Stimulated activated CD4-positive, alpha-beta T cell treated with anti-CD3 and anti-CD28 coated beads, TNF-alpha, amount 100 ng/mL, for 4 hours (primary cell): ENCODE data around the gene TXNRD3.
"Not testable (repeated sequence)": the region's sequence is repeated elsewhere in the genome, so short reads cannot be mapped to it uniquely, and the experiment has no call there.

Experiments used
- DNase-seq, 3 experiments: peaks; one replicate each; pipeline ENCODE4 v3.0.0-alpha.2; 2020; ENCODE audit warnings: low read depth in 3 of 3

TXNRD3 gene

DNA sequence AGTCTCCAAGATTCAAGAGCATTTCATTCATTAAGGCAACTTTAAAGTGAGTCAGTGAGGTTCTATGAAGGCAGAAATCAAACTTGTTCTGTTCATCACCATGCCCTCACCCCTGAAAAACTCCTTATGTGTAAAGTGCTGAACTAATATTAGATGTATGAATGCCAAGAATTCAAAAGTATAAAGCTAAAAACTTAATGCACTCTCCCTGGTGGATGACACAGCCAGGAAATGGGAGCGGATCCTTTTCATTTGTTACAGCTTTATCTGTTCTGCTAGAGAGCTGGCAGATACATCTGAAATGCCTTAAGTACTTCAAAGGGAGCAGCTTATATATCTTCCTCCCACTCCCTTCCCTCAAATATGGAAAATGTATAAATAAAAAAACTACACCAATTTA lies 8.2 kb downstream of the TXNRD3 start:
- DNase-seq: no peak

DNA sequence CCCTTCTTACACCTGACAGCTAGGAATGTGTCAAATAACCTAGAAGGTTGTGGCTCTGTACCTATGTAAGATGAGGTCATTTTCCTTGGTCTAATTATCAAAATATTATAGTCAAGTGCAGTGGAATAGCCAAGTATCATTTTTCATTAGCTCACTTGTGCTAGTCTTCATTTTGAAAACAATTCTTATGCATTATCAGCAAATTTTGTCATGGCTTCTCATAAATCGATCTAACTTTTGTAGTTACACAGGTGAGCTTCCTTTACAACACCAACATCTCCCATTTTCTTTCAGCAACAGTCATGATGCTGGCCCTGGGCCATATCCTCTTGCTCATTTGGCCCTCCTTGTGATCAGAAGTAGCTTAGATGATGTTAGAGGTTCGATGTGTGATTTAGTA lies 10.3 kb downstream of the TXNRD3 start:
- no peak for DNase-seq

DNA sequence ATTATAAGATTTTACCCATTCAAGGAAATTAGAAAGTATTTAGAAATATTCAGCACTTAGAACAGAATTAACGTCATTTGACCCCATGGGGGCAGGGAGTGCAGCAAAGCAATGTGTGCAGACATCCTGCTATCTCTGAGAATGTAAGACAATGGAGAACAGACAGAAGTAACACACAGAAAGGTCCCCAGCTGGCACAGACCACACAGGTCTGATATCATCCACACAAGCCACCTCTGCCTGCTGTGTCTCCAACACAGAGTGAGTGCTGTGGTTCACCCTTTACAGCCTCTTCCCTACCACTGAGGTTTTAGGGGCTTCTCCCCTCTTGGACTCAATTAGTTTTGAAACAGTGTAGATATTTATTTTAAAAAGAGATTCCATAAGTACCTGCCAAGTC lies 16.1 kb downstream of the TXNRD3 start:
- DNase-seq: no peak

DNA sequence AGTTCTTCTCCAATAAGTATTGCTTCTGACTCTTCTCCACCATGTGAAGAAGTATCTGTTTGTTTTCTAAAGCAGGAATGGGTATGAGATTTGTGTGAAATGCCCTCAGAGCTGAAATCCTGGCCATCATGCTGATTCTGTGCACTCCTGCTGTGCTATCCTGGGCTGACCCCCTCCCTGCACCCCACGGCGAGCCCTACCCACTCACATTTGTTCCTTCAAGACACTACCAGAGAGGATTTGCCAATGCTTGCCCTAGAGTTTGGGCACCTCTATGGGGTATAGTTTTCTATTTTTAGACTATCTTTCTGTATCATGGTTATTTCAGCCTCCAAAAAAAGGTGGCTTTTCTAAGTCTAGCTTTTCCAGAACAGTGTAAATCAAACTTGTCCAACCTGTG lies 18.5 kb downstream of the TXNRD3 start:
- no peak for DNase-seq

DNA sequence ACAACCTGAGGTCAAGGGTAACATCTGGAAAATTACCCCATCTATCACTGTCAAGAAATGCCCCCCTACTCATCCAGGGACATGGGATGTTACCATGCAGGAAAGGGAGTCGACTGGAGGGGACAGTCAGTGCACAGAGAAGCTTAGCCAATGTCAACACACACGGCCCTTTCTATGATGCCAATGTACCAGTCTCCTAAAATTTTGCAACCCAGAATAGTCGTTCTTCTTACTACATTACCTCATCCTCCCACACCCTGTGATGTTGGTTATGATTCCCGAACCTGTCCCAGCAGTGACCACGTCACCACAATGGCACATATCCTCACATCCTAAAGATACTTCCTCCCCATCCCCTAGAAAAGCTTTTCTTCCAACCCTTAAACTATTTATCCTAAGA lies 20.1 kb downstream of the TXNRD3 start:
- DNase-seq: no peak

DNA sequence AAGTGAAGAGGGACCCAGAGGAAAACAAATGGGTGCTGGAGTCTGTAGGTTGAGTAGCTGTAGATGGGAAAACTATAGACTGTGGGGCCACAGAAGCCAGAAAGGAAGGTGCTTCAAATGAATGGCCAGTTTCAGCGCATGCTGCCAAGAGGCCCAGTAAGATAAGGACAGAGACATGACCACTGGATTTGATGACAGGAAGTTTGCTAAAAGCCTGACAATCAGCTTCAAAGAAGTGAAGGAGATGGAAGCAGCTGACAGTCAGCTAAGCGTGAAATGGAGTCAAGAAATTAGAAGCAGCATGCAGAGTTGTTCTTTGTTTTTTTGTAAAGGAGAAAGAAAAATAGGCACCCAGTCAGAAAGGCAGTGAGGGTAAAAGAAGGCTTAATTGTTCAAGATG lies 24.9 kb downstream of the TXNRD3 start:
- DNase-seq: no peak

DNA sequence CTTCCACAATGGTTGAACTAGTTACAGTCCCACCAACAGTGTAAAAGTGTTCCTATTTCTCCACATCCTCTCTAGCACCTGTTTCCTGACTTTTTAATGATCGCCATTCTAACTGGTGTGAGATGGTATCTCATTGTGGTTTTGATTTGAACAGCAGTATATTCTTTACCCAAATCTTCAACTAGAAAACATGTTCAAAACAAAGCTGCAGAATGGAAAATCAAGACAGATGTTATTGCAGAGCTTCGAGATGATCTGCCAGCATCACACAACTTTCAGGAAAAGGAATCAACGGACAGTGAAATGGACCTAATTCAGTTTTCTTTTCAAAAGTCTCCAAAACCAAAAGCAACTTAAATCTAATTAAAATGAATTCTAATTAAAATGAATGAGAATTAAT lies 29.2 kb downstream of the TXNRD3 start:
- DNase-seq: not testable (repeated sequence)

DNA sequence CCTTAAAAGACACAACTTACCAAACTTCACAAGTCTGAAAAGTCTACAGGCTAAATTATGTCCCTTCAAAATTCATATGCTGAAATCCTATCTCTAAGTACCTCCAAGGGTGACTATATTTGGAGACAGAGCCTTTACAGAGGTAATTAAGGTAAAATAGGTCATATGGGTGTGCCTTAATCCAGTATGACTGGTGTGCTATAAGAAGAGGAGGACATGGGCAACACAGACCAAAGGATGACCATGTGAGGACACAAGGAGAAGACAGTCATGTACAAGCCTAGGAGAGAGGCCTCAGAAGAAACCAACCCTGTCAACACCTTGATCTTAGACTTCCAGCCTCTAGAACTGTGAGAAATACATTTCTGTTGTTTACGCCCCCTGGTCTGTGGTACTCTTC lies 32.2 kb downstream of the TXNRD3 start:
- DNase-seq: no peak

DNA sequence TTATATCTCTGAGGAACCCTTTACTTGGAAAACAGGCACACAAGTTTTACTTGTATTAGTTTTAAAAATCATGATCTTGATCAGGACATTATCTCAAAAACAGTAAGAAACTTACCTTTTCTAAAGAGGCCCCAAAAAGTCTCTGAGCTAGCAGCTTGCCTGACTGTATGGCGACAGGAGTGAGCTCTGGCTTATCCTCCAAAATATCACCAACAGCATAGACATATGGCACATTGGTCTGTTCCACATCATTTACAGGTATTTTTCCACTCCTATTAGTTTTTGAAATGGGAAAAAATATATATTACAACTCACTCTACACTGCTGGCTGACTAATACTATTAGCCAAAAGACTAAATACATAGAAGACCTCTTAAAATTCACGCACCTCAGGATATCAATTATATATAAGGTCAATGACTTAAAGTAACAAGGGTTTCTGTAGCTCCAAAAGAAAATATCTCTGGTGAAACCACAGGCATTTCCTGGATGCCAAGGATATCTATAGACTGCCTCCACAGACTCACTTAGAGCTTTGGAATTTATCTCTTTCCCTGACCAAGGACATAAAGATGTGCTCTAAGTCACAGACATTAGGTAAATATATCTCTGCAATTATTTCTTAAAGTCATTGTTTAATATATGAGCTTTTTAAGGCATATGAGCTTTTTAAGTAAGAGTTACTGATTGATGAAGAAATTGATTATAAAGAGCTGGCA lies 33.1 kb downstream of the TXNRD3 start:
- DNase-seq: no peak

DNA sequence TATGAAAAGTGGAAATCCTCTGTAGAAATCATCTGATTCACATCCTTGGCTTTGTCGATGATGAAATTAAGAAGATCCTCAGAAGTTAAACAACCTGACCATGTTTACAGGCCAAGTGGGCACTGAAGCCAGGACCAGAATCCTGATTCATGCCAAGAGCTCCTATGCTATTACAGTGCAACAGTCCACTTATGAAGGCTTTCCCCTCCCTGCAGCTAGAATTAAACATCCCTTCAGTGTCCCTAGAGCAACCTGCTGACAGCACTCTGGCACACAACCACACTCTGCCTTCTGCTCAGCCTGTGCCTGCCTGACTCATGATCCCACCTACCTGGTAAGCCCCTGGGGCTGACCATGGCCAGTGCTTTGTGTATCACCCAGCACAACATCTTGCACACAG lies 33.8 kb downstream of the TXNRD3 start:
- no peak for DNase-seq

DNA sequence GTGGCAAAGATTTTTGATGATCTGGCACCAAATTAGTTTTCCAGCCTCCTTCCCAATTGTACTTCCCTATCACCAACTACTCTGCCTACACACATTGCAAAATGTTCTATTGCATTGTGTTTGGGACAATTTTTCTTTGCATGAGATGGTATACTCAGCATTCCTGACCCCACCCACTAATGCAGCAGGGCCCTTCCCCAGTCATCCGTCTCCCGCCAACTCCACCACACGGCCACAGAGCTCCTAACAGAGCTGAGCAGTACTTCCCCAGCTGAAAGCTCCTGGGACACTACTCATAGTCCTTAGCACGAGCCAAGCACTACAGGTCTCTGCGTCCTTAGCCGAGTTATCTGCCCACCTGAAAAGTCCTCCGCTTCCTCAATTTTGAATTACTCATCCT lies 34.2 kb downstream of the TXNRD3 start:
- no peak for DNase-seq

DNA sequence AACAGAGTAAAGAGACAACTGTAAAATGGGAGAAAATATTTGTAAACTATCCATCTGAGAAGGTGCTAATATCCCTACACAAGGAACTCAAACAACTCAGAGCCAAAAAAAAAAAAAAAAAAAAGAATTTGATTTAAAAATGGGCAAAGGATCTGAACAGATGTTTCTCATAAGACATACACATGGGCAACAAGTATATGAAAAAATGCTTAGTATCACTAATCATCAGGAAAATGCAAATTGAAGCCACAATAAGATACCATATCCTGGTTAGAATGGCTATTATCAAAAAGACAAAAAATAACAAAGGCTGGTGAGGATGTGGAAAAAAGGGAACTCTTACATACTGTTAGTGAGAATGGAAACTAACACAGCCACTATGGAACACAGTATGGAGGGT lies 36.2 kb downstream of the TXNRD3 start:
- no peak for DNase-seq

DNA sequence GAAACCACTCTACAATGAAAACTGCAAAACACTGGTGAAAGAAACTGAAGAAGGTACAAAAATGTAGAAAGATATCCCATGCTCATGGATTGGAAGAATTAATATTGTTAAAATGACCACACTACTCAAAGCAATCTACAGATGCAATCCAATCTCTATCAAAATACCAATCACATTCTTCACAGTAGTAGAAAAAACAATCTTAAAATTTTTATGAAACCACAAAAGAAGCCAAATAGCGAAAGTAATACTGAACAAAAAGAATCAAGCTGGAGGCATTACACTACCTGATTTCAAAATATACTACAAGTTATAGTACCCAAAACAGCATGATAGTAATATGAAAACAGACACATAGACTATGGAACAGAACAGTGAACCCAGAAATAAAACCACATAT lies 36.9 kb downstream of the TXNRD3 start:
- no peak for DNase-seq

DNA sequence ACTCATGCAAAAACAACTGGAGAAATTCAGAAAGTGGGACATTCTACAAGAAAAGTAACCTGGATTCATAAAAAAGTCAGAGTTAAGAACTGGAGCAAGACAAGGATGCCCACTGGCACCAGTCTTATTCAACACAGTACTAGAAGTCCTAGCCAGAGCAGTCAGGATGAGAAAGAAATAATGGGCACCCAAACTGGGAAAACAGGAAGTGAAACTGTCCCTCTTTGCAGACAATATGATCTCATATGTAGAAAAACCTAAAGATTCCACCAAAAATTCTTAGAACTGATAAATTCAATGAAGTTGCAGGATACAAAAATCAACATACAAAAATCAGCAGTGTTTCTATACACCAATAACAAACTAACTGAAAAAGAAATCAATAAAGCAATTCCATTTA lies 37.4 kb downstream of the TXNRD3 start:
- DNase-seq: no peak

DNA sequence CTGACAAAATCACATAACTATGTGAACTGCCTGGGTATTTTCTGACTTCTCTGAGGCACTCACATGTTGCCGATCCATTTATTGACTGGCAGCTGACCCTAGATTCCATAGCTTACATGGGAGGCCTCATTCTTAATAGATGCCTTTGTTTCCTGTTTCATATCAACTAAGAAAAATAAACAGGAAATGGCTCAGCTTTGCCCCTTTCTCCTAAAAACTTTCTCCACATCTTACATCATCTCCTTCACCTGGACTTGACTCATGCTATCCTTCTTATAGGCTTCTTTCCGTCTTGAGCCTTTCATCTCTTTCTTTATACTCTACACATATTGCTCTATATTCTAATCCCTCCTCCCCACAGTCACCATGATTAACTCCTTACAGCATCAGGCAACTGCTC lies 38.0 kb downstream of the TXNRD3 start:
- DNase-seq: no peak

DNA sequence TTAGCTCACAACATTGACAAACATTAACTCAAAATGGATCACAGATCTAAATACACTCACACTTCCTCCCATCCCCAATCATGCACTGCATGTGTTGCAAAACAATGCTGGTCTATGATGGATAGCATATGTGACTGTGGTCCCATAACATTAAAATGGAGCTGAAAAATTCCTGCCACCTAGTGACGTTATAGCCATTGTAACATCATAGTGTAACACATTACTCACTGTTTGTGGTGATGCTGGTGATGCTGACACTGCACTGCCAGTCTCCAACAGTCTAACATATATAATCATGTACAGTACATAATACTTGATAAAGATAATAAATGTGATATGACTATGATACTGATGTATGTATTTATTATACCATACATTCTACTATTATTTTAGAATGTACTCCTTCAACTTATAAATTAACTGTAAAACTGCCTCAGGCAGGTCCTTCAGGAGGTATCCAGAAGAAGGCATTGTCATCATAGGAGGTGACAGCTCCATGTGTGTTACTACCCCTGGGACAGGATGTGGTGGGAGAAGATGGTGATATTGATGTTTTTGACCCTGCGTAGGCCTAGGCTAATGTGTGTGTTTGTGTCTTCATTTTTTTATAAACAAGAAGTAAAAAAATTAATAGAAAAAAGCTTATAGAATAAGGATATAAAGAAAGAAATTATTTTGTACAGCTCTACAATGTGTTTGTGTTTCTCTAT lies 41.3 kb downstream of the TXNRD3 start:
- no peak for DNase-seq

DNA sequence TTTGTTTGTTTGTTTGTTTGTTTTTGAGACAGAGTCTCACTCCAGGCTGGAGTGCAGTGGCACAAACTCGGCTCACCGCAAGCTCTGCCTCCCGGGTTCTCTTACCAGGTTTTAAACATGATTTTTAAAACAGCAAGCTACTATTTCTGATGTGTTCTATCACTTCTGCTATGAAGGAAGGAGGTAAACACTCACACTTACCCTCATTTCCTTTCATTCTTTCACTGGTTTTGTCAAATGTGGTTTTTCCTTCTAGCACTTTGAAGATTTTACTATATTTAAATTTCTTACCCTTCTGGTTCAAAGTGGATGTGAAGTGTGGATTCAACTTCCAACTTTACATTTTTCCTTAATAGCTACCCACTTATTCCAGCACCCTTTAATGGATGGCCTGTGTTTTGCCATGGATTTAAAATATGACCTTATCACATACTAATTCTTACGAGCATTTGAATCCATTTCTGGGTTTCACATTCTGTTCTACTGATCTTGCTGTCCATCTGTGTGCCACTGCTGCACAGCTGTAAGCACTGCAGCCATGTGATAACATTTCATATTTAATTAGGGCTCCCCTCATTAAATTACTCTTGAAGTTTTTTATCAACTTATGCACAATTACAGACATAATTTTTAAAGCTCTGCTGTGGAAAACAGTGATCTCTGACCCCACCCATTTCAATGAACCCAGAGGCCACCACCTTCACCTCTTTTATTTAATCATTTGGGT lies 42.3 kb downstream of the TXNRD3 start:
- no peak for DNase-seq

DNA sequence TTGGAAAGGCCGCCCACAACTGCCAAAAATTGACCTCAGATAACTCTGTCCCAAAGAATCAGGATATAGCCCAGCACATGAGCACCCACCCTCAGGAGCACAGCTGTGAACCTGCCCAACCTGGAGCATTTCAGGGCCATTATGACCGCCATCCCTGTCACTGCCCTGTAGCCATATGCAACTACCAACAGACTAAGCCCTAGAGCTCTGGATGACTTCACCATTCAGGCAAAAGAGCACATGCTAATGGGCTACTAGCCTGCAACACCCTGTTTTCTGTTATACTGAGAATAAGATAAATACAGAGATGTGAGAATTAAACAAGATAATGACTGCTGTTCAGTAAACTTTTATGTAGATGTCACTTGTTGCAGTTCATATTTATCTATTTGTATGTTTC lies 45.0 kb downstream of the TXNRD3 start:
- no peak for DNase-seq

DNA sequence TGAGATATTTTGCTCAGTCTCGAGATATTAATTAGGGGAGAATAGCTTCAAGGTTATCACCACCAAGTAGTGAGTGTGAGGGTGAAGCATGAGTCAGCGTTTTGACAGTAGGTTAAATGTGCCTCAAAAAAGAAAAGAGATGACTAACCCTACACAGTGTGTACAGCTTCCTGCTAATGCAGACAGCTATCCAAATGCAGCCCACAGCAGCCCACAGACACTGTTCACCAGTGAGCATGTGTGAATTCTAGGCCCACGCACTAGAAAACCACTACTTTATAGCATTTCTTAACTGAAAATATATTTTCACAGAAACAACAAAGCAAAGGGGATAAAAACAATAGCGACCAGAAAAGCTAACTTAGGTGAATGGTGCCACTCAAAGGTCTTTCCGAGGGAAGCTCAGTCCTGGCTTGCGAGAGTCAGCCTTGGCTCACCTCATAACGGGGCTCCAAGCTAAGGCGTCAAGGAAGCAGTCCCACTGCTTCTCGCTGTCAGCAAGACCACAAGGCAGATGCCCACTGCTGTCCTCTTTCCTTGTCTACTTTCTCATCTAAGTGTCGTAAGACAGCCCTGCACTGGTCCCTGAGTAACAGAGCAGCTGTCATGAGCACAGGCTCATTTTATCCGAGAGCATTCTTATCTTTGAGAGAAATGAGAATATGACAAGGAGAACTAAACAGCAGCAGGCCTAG lies 47.6 kb downstream of the TXNRD3 start:
- no peak for DNase-seq

DNA sequence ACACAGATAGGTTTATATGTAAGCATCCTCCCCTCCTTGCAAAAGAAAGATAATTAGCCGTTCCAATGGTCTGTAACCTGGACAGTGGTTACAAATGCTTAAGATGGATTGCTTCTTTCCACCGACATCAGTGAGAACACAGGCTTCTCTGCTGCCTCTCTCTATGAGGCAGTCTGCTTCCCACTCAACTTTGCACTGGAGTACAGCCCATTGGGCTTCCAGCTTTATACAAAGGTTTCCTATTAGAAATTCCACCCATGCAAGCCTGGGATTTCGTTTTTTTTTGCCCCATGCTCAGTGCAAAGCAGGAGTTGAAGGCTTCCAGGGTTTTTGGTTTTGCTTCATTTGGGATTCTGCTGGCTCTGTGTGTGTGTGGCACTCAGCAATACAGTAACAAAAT lies 48.9 kb downstream of the TXNRD3 start:
- DNase-seq: no peak

DNA sequence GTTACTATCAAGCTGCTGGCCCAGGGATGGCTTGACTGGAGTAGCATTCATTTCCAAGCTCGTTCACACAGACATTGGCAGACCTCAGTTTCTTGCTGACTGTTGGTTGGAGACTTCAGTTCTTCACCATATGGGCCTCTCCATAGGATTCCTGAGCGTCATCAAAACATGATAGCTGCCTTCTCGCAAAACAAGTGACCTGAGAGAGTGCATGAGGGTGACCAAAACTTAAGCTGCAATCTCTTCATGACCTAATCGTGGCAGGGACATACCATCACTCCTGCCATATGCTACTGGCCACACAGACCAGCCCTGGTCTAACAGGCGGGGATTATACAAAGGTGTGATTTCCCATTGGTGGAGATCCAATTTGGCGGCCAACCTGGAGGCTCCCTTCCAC lies 50.2 kb downstream of the TXNRD3 start:
- no peak for DNase-seq

DNA sequence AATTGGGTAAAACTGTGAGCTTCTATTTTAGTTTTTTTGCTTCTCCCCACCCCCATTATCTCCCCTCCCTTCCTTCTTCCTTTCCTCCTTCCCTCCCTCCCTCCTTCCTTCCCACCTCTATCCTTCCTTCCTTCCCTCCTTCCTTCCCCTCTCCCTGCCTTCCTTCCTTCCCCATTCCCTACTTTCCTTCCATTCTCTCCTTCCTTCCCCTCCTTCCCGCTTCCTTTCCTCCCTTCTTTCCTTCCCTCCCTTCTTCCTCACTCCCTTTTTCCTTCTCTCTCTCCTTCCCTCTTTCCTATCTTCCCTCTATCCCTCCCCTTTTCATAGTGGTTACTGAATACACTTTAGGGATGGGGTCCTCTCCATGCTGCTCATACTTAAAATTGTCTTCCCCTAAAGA lies 55.8 kb downstream of the TXNRD3 start:
- no peak for DNase-seq
